Stimulated activated naive CD4-positive, alpha-beta T cell (primary cell): ENCODE measurements around the gene HIF3A.
"Not testable (repeated sequence)": the region's sequence is repeated elsewhere in the genome, so short reads cannot be mapped to it uniquely, and the experiment has no call there.

Source experiments
- DNase-seq, 6 experiments: peaks; one replicate each; lab custom pipeline; 2025; lab: John Stamatoyannopoulos, UW

HIF3A gene

GRCh38 chr19:46296722-46297461, at the start of gene HIF3A:
Gene HIF3A (plus strand): TSS chr19:46297042. CDS start chr19:46297077, 35 bp downstream.
- DNase-seq, result no peak

- DNase-seq, result no peak
These were observed 46.6 kb upstream of the HIF3A start for GRCh38 chr19:46250076-46250735.

DNA sequence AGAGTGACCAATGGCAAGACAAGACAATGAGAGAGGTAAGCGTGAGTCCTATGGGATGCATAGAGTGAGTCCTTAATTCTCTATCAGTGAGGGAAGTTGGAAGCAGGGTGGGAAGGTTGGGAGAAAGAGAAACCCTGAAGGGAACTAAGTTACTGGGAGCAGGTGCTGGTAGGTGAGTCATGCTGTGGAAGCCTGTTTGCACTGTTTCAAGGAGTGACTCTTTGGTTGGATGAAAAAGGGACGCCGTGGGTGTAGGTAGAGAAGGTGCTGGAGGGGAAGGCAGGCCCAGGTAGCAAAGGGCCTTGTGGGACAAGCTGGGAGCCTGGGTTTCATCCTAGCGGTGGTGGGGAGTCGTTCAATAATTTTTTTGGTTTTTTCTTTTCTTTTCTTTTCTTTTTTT, 45.4 kb upstream of the HIF3A start:
- no peak for DNase-seq

- DNase-seq, result no peak
These were observed 42.1 kb upstream of the HIF3A start for GRCh38 chr19:46254776-46255175.

DNA sequence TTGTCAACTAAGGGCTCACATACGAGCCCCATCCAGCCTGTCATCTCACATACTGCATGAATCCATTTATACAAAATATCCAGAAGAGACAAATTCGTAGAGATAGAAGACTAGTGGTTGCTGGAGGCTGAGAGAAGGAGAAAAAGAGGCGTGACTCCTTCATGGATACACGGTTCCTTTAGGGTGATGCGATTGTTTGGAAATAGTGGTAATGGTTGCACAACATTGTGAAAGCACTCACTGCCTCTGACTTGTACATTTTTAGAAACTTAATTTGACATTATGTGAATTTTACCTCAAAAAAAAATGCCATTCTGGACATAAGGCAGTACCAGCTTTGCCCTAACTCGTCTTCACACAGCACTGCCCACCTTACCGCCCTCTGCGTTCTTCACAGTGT, 40.0 kb upstream of the HIF3A start:
- DNase-seq, result no peak

DNA sequence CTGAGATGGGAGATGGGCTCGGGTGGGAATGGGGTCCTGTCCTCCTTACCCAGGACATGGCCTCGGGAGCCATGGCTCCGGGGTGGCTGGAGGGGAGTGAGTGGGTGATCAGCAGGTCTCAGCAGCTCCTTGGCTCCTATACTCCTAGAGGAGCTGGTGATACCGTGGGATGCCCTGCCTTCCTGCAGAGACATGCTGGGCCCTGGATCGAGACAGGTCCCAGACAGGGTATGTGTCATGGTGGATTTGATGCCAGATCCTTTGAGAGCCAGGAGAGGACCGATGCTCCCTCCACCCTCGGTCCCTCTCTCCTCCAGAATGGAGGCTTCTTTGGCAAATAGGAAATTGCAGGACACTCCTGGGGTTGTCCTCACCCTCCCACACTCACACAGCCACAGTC, 35.3 kb upstream of the HIF3A start:
- DNase-seq, result not testable (repeated sequence)

GRCh38 chr19:46262684-46263296, 34.1 kb upstream of the HIF3A start:
- peak in 1 of 6 experiments; percentile 5 for DNase-seq

- DNase-seq, result not testable (repeated sequence)
These were observed 32.0 kb upstream of the HIF3A start for GRCh38 chr19:46264801-46265200.

DNA sequence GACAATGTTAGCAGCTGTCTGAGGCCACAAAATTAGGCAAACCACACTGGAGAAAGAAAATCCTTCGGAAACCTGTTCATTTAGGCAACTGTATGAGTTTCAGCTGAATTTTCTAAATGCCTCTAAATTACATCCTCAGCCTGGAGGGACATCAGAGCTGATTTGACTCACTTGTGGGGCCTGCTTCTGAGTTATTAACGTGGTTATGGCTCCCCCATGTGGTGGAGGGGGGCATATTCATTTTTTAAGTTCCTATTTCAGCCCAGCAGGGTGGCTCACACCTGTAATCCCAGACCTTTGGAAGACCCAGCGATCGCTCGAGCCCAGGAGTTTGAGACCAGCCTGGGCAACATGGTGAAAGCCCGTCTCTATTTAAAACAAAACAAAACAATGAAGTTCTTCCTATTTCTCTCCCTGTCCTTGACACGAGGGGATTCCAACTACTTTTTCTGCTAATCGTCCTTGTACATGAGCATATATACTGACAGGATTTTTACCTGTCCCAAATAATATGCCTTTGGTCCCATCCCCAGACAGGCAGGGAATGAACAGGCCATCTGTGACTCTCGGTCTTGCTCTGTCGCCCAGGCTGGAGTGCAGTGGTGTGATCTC, 31.5 kb upstream of the HIF3A start:
- DNase-seq, result peak; percentile 22 to 71 (median 44)

DNA sequence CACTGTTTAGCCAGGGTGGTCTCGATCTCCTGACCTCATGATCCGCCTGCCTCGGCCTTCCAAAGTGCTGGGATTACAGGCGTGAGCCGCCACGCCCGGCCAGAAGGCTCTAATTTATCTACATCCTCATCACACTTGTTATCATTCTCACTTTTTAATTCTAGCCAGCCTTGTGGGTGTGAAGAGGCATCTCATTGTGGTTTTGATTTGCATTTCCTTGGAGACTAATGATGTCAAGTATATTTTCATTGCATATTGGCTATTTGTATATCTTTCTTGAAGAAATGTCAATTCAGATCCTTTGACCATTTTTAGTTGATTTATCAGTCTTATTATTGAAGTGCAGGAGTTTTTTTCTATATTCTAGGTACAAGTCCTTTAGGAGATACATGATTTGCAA, 27.7 kb upstream of the HIF3A start:
- no peak for DNase-seq

DNA sequence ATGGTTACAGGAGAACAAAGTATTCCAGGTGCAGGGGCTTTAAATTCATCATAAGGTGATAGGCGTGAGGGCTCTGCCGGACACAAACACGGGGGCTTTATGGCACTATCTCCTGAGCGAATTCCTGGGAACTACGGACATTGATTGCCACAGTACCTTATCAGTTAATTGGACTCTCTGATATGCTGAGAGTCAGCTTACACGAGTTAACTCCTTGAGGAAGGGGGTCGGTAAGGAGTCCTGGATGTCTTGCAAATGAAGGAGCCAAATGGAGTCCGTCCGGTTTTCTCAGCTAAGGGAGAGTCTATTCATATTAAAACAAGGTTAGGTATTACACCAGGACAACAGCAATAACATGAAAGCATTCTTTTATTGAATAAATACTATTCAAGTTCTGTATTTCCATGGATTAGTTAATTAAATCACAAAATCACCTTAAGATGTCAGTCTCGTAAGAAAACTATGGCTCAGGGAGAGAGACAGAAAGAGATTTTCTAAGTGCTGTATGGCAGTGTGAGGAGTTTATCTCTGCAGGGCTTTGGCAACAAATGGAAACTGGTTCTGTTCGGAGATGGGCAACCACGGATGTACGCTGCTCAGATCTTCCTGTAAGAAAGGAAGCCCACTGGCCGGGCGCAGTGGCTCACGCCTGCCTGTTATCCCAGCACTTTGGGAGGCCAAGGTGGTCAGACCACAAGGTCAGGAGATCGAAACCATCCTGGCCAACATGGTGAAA, 26.2 kb upstream of the HIF3A start:
- no peak for DNase-seq

GRCh38 chr19:46271481-46272197, 25.2 kb upstream of the HIF3A start:
- no peak for DNase-seq

GRCh38 chr19:46273931-46274330, 22.9 kb upstream of the HIF3A start:
- DNase-seq, result not testable (repeated sequence)

- no peak for DNase-seq
These were observed 17.7 kb upstream of the HIF3A start for GRCh38 chr19:46279177-46279576.

DNA sequence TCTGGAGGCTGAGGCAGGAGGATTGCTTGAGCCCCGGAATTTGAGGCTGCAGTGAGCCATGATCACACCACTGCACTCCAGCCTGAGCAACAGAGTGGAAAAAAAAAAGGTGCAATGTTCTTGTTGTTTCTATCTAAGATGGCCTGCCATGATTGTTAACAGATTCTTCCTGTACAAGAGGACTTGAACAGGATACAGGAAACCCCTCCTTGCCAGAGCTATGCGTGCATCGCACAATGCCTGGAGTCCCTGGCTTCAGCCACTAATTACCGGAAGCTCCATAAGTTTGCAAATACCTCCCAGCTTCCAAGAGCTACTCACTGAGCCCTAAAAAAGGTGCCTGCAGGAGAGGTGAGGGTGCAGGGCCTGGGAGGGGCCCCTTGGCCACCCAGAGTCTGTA, 13.1 kb upstream of the HIF3A start:
- DNase-seq, result no peak

- DNase-seq, result no peak
These were observed 12.2 kb upstream of the HIF3A start for GRCh38 chr19:46284635-46285034.

GRCh38 chr19:46287585-46287984, 9.3 kb upstream of the HIF3A start:
- DNase-seq, result no peak

GRCh38 chr19:46288896-46289588, 7.8 kb upstream of the HIF3A start:
- DNase-seq, result no peak

GRCh38 chr19:46289724-46290619, 6.9 kb upstream of the HIF3A start:
- no peak for DNase-seq

DNA sequence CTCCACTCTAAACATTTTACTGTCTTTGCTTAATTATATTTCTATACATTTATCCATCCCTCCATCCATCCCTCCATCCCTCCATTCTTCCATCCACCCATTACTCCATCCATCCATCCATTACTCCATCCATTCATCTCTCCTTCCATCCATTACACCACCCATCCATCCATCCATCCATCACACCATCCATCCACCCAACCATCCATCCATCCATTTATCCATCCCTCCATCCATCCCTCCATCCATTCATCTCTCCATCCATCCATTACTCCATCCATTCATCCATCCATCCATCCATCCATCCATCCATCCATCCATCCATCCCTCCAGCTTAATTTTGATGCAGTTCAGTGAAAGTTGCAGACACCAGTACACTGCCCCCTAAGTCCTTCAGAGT, 5.0 kb upstream of the HIF3A start:
- DNase-seq, result no peak
